DMS 273 treated with DMSO at 0.1 percent for 48 hours (cell line): ENCODE results near the gene NUMB.

Source experiments
- DNase-seq: peaks from one replicate; lab custom pipeline; 2025; lab: John Stamatoyannopoulos, UW

The NUMB gene

GRCh38 chr14:73261075-73261474, 197.3 kb downstream of the NUMB start:
- DNase-seq: no peak

GRCh38 chr14:73260574-73260973, 197.8 kb downstream of the NUMB start:
- no peak for DNase-seq

GRCh38 chr14:73259837-73260236, 198.5 kb downstream of the NUMB start:
- DNase-seq: no peak

- DNase-seq: no peak
Observed at GRCh38 chr14:73258845-73259611, 199.3 kb downstream of the NUMB start.

- DNase-seq: no peak
Observed at GRCh38 chr14:73258076-73258475, 200.3 kb downstream of the NUMB start.

- DNase-seq: no peak
Observed at GRCh38 chr14:73255693-73256225, 202.6 kb downstream of the NUMB start.

- DNase-seq: no peak
Observed at GRCh38 chr14:73255005-73255400, 203.3 kb downstream of the NUMB start.

GRCh38 chr14:73254247-73255004, 203.9 kb downstream of the NUMB start:
- no peak for DNase-seq

GRCh38 chr14:73253721-73254120, 204.6 kb downstream of the NUMB start:
- DNase-seq: no peak

- no peak for DNase-seq
Observed at GRCh38 chr14:73253323-73253610, 205.1 kb downstream of the NUMB start.

GRCh38 chr14:73252491-73253322, 205.6 kb downstream of the NUMB start:
- no peak for DNase-seq

GRCh38 chr14:73251516-73252215, 206.7 kb downstream of the NUMB start:
- DNase-seq: no peak

GRCh38 chr14:73250781-73251500, 207.4 kb downstream of the NUMB start:
- no peak for DNase-seq

- DNase-seq: no peak
Observed at GRCh38 chr14:73250317-73250713, 208.0 kb downstream of the NUMB start.

GRCh38 chr14:73249564-73250316, 208.6 kb downstream of the NUMB start:
- no peak for DNase-seq

- no peak for DNase-seq
Observed at GRCh38 chr14:73249108-73249507, 209.2 kb downstream of the NUMB start.

GRCh38 chr14:73248108-73248868, 210.1 kb downstream of the NUMB start:
- no peak for DNase-seq

- DNase-seq: no peak
Observed at GRCh38 chr14:73246387-73247150, 211.8 kb downstream of the NUMB start.
